ENCODE measurements around the gene MED25.

Gene MED25

GRCh38 chr19:49860336-49861102 is 42.4 kb downstream of the MED25 start:
- no peak for DNase-seq

GRCh38 chr19:49861107-49861506 is 43.0 kb downstream of the MED25 start:
- DNase-seq = no peak

GRCh38 chr19:49861541-49862378 is 43.7 kb downstream of the MED25 start:
- no peak for DNase-seq

- DNase-seq = no peak
Observed at GRCh38 chr19:49862391-49863253, 44.5 kb downstream of the MED25 start.

GRCh38 chr19:49863254-49863934 is 45.3 kb downstream of the MED25 start:
- DNase-seq = no peak

GRCh38 chr19:49863935-49864320 is 45.8 kb downstream of the MED25 start:
- DNase-seq = no peak

- DNase-seq = no peak
Observed at GRCh38 chr19:49864890-49865289, 46.8 kb downstream of the MED25 start.

- DNase-seq = peak; percentile 88
Observed at GRCh38 chr19:49866933-49867782, 49.1 kb downstream of the MED25 start, which contains the start of gene PNKP. Gene PNKP (minus strand): TSS chr19:49867576. CDS start chr19:49867204, 372 bp downstream.

- DNase-seq = no peak
Observed at GRCh38 chr19:49869009-49869483, 51.0 kb downstream of the MED25 start.

GRCh38 chr19:49869484-49870308 is 51.6 kb downstream of the MED25 start:
- peak; percentile 98 for DNase-seq

- no peak for DNase-seq
Observed at GRCh38 chr19:49870309-49870901, 52.3 kb downstream of the MED25 start.

- no peak for DNase-seq
Observed at GRCh38 chr19:49871349-49871985, 53.4 kb downstream of the MED25 start.

- no peak for DNase-seq
Observed at GRCh38 chr19:49872245-49873128, 54.4 kb downstream of the MED25 start.

- no peak for DNase-seq
Observed at GRCh38 chr19:49873129-49873521, 55.0 kb downstream of the MED25 start.

- no peak for DNase-seq
Observed at GRCh38 chr19:49873834-49874233, 55.7 kb downstream of the MED25 start.

GRCh38 chr19:49874503-49875157 is 56.5 kb downstream of the MED25 start:
- DNase-seq = no peak

GRCh38 chr19:49875177-49875576 is 57.1 kb downstream of the MED25 start:
- DNase-seq = no peak
